ENCODE data around the gene MAMLD1.

Gene MAMLD1

GRCh38 chrX:150504397-150505182, 141.5 kb downstream of the MAMLD1 start:
- no peak for DNase-seq

GRCh38 chrX:150506020-150506419, 142.9 kb downstream of the MAMLD1 start:
- DNase-seq: no peak

DNA sequence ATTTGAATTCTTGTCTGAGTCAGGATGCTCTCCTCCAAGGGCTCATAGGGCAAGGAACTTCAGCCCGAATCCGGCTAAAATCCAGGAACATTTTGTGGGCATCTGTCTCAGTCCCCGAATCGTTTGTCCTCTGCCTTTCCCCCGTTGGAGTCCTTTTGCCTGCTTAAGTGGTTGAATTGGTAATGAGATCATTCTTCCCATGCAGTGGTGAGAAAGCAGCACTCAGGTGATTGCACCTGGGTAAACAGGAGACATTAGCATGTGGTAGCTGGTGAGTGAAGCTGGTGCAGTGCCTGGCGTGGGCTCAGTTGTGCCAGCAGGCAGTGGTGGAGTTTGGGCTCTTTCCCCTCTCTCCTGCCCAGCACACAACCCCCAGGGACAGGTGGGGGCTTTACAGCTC, 143.4 kb downstream of the MAMLD1 start:
- DNase-seq: no peak

DNA sequence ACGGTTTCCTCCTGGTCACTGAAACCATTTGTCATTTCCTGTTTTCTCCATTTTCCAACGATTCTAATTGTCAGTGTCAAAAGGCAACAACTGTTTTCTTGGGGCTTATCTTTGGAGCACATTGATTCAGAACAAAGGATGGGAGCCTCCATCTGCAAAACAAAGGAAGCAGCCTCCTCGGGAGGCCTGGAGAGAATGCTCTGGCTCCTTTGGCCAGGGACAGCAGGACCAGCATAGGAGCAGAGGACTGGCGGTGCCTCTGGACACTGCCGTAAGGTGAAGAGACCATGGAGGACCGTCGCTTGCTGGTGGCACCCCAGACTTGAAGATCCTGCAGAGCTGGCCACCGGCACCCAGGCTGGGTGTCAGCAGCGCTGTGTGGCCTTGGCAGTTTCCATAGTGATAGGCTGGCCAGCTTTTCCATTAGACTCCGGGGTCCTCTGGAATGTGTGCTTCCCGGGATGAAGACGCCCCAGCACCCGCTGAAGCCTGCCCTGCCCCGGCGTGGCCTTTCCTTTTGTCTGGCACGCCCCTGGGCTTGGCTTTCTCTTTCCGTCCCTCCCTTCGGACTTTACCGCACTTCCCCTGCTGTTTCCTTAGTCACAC, 144.2 kb downstream of the MAMLD1 start:
- DNase-seq: no peak

GRCh38 chrX:150508018-150508417, 144.9 kb downstream of the MAMLD1 start:
- DNase-seq: no peak

- no peak for DNase-seq
Observed at GRCh38 chrX:150508451-150509367, 145.6 kb downstream of the MAMLD1 start.

- DNase-seq: no peak
Observed at GRCh38 chrX:150509703-150510102, 146.6 kb downstream of the MAMLD1 start.

DNA sequence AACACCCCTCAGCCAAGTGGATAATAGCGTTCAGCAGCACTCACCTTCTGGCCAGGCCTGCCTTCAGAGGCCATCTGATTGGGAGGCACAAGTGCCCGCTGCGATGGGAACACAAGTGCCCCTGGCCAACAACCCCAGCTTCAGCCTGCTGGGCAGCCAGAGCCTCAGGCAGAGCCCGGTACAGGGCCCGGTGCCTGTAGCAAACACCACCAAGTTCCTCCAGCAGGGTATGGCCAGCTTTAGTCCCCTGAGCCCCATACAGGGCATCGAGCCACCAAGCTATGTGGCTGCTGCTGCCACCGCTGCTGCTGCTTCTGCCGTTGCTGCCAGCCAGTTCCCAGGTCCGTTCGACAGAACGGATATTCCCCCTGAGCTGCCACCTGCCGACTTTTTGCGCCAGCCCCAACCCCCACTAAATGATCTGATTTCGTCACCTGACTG, 149.4 kb downstream of the MAMLD1 start:
- DNase-seq: no peak

- no peak for DNase-seq
Observed at GRCh38 chrX:150513544-150513943, 150.4 kb downstream of the MAMLD1 start.

GRCh38 chrX:150514462-150514861, 151.3 kb downstream of the MAMLD1 start:
- no peak for DNase-seq

DNA sequence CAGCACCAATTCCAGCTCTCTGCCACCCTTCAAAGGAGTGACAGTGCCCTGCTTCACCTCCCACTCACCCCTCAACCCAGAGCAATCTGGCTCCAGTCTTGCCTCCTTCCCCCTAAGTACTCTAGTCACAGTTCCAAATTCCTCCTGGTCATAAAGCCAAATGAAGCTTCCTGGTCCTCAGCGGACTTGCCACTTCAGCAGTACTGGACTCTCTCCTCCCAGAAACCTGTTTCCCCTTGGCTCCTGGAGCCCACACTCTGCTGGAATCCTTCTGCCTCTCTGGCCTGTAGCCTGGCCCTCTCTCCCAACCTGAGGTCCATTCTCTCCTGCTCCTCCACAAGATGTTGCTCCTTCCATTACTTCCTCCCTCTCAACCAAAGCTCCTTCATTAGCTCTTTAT, 152.7 kb downstream of the MAMLD1 start:
- DNase-seq: no peak

- no peak for DNase-seq
Observed at GRCh38 chrX:150517303-150517910, 154.3 kb downstream of the MAMLD1 start.

GRCh38 chrX:150522494-150522893, 159.4 kb downstream of the MAMLD1 start:
- DNase-seq: no peak

DNA sequence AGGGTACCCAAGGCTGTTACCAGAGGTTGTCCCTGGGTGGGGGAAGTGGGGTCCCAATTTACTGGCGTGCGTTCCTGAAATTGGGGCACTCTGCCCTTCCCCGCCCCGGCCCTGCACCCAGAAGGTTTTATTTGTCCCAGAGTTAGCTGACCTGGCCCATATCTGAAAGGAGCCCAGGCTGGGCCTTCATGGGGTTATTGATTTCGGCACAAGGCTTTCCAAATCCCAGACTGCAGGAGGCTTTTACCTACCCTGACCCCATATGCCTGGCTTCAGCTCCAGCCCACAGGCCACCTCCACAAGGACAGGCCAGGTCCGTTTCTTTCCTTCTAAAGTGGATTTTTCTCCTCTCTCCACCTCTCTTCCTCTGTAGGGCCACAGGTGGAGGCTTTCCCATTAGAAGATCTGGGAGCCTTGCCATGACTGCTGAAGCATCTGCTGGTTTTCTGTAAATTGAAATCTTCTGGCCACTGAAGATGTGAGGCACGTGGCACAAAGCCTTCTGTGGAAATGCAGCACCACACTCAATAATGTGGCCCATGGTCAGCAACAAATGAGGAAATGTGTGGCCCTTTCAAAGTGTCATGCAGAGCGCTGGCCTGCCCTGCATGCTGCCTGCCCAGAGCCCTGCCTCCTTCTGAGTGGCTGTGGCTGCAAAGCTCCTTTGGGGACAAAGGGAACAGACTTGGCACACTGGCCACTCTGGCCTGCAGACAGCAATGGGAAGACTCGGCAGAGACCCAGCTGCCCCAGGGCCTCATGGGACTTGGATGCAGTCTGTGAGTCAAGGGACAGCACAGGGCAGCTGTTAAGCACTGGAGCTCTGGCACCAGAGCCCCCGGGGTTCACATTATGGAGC, 162.2 kb downstream of the MAMLD1 start:
- no peak for DNase-seq

GRCh38 chrX:150526692-150527091, 163.6 kb downstream of the MAMLD1 start:
- no peak for DNase-seq

DNA sequence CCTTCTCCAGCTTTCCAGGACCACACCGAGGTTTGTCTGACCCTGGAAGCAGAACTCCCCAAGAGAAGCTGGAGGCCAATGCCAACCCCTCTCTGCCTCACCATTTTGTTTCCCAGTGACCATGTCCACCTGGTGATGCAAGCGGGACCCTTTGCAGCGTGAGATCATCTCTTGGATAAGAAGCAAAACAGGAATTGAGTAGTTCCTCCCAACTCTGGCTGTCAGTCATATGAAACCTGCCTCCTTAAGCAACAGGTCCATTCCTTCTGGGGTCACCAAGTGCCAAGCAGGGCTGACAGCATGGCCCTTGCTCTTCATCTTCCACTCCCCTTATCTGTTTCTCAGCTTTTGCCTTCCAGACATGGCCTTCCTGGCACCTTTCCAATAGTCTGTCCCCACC, 164.0 kb downstream of the MAMLD1 start:
- no peak for DNase-seq

DNA sequence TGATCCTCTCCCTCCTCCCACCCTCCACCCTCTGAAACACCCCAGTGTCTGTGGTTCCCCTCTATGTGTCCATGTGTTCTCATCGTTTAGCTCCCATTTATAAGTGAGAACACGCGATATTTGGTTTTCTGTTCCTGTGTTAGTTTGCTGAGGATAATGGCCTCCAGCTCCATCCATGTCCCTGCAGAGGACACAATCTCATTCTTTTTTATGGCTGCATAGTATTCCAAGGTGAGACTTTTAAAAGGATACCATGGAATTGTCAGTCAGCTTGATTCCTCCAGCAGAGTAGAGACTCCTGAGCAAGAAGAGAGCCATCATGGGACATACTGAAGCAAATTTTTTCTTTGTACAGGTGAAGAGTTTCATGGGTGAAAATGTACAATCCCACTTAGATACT, 166.5 kb downstream of the MAMLD1 start:
- no peak for DNase-seq

GRCh38 chrX:150530821-150531220, 167.7 kb downstream of the MAMLD1 start:
- DNase-seq: no peak

- DNase-seq: no peak
Observed at GRCh38 chrX:150531467-150531866, 168.3 kb downstream of the MAMLD1 start.

- DNase-seq: no peak
Observed at GRCh38 chrX:150533863-150534262, 170.7 kb downstream of the MAMLD1 start.

DNA sequence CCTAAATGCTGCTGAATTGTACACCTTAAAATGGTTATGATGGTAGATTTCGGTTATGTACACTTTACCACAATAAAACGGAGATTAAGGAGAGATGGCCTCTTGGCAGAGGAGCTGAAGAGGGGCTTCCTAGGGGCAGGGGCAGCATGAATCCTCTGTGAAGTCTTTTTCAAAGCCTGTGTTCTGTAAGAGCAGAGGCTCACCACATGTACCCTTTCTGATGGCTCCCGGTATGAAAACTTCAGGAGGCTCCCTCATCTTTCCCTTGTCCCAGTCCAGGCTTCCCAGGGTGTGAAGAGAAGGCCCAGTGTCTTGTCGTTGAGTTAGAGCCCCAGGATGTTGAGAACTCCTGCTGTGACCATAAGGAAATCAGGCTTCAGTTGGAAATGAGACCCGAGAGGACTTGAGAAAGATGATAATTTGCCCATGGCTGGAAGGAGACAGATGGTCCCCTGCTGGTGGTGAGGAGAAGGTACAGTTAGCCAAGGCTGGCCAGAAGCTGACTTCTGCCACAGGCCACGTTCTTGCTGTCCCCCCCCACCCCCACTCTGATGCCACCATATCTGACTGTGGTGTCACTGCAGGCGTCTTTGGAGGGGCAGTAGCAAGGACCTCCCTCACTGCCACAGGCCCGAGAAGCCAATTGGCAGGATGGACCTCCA, 173.5 kb downstream of the MAMLD1 start:
- peak in 1 of 2 experiments; percentile 5 for DNase-seq

- DNase-seq: no peak
Observed at GRCh38 chrX:150537851-150538250, 174.7 kb downstream of the MAMLD1 start.

All from Kasumi-1 (cell line).